Astrocyte (in vitro differentiated cells and primary cell): ENCODE data around the gene FAM131B. TPM values are rescaled to one million over a fixed set of nuclear protein-coding genes. Genes with fewer than 3 reads are reported as not detected.

Experiments
- DNase-seq: peaks from one replicate; pipeline ENCODE4 v3.0.0-alpha.2; 2010; ENCODE audit warnings: low read depth
- FAIRE-seq: peaks from 2 replicates; lab custom pipeline; 2011; peaks lifted over from hg19 to GRCh38; lab: Jason Lieb, UNC
- H2AFZ ChIP-seq: 2 replicates; pipeline ENCODE4 v1.6.0; 2012; ENCODE audit warnings: low read depth, low read length, inconsistent platforms
- H3K27ac ChIP-seq: 2 replicates; pipeline ENCODE4 v1.5.1; 2011; ENCODE audit warnings: low read depth, low read length, inconsistent platforms
- H3K27me3 ChIP-seq: 2 replicates; pipeline ENCODE4 v1.6.0; 2011; ENCODE audit warnings: low read length, inconsistent platforms; ENCODE audit not compliant: insufficient read depth
- H3K36me3 ChIP-seq: 2 replicates; pipeline ENCODE4 v1.5.1; 2011; ENCODE audit warnings: low read length, inconsistent platforms; ENCODE audit not compliant: insufficient read depth
- H3K4me1 ChIP-seq: 2 replicates; pipeline ENCODE4 v1.5.1; 2011; ENCODE audit warnings: low read length, inconsistent platforms; ENCODE audit not compliant: insufficient read depth
- H3K4me2 ChIP-seq: 2 replicates; pipeline ENCODE4 v1.6.0; 2012; ENCODE audit warnings: low read length, inconsistent platforms
- H3K4me3 ChIP-seq: 2 replicates; pipeline ENCODE4 v1.5.1; 2011; ENCODE audit warnings: low read depth, mild to moderate bottlenecking, low read length, inconsistent platforms; ENCODE audit not compliant: insufficient read depth
- H3K79me2 ChIP-seq: 2 replicates; pipeline ENCODE4 v1.6.0; 2012; ENCODE audit warnings: mild to moderate bottlenecking, low read length, inconsistent platforms; ENCODE audit not compliant: insufficient read depth
- H3K9ac ChIP-seq: 2 replicates; pipeline ENCODE4 v1.6.0; 2012; ENCODE audit warnings: mild to moderate bottlenecking, low read length, inconsistent platforms
- H3K9me3 ChIP-seq: 2 replicates; pipeline ENCODE4 v1.5.1; 2012; ENCODE audit warnings: low read depth, mild to moderate bottlenecking, low read length, inconsistent platforms; ENCODE audit not compliant: insufficient read depth
- H4K20me1 ChIP-seq: 2 replicates; pipeline ENCODE4 v1.6.0; 2012; ENCODE audit warnings: low read length, inconsistent platforms; ENCODE audit not compliant: insufficient read depth
- H3K27ac Mint-ChIP-seq: one replicate; pipeline ENCODE4 v1.8.0; 2021; ENCODE audit warnings: mild to moderate bottlenecking, mixed read lengths; ENCODE audit not compliant: unreplicated experiment
- H3K27me3 Mint-ChIP-seq: one replicate; pipeline ENCODE4 v1.8.0; 2021; ENCODE audit warnings: low read depth, mixed read lengths; ENCODE audit not compliant: unreplicated experiment
- H3K36me3 Mint-ChIP-seq: one replicate; pipeline ENCODE4 v1.8.0; 2021; ENCODE audit warnings: low read depth, mixed read lengths; ENCODE audit not compliant: unreplicated experiment
- H3K4me1 Mint-ChIP-seq: one replicate; pipeline ENCODE4 v1.8.0; 2021; ENCODE audit warnings: low read depth, mixed read lengths; ENCODE audit not compliant: unreplicated experiment
- H3K4me3 Mint-ChIP-seq: one replicate; pipeline ENCODE4 v1.8.0; 2021; ENCODE audit warnings: mild to moderate bottlenecking, moderate library complexity, mixed read lengths; ENCODE audit not compliant: unreplicated experiment
- H3K9me3 Mint-ChIP-seq: one replicate; pipeline ENCODE4 v1.8.0; 2021; ENCODE audit warnings: mild to moderate bottlenecking, mixed read lengths; ENCODE audit not compliant: unreplicated experiment
- CTCF ChIP-seq: IDR thresholded peaks from 2 replicates; pipeline ENCODE4 v1.5.1; 2011; ENCODE audit warnings: low read depth, mild to moderate bottlenecking, inconsistent platforms, low read length, moderate library complexity; ENCODE audit not compliant: insufficient read depth
- EZH2 ChIP-seq: IDR thresholded peaks from 2 replicates; pipeline ENCODE4 v1.6.1; 2012; ENCODE audit warnings: mild to moderate bottlenecking, low read length, inconsistent platforms; ENCODE audit not compliant: insufficient read depth
- total RNA-seq: library from RNA; stranded (reverse); gene quantifications from 2 replicates; pipeline ENCODE4 v1.2.1, GENCODE V29; 2021

Gene FAM131B
- total RNA-seq, 1 donor from 2014 or later: 7.6 TPM

GRCh38 chr7:143380646-143381426 is 18.3 kb upstream of the FAM131B start, which contains the start of gene ZYX:
ZYX (plus strand) TSS chr7:143381345; CDS start chr7:143381572, 227 bp downstream.
- no peak for TF ChIP-seq CTCF
- TF ChIP-seq EZH2: no peak
- Mint-ChIP-seq H3K4me3 (peak within 1 kb of the TSS; percentile 94), H3K27ac (peak within 1 kb of the TSS; percentile 98), H3K4me1 (peaks cover 22% of the 10 kb centered on the region), H3K27me3 (no peaks in the 10 kb centered on the region), H3K36me3 (peaks cover 8% of the 10 kb centered on the region), H3K9me3 (peaks cover under 1% of the 10 kb centered on the region)
- H3K27ac ChIP-seq: peak within 1 kb of the TSS; percentile 99
- peak within 1 kb of the TSS; percentile 91 for H3K4me3 ChIP-seq
- peaks cover 85% of the 10 kb centered on the region for H3K79me2 ChIP-seq
- DNase-seq (peak; percentile 90), FAIRE-seq (no peak)
- peaks cover 29% of the 10 kb centered on the region for H3K36me3 ChIP-seq
- peaks cover 41% of the 10 kb centered on the region for H3K4me1 ChIP-seq
- peak within 1 kb of the TSS; percentile 98 for H3K4me2 ChIP-seq
- H3K27me3 ChIP-seq: no peaks in the 10 kb centered on the region
- peak within 1 kb of the TSS; percentile 99 for H3K9ac ChIP-seq
- peaks cover 42% of the 10 kb centered on the region for H4K20me1 ChIP-seq
- H2AFZ ChIP-seq: peak within 1 kb of the TSS; percentile 72
- H3K9me3 ChIP-seq: no peaks in the 10 kb centered on the region

- Histone ChIP-seq H3K27me3 (no peaks in the 10 kb centered on the region), H2AFZ (peak overlapping the region; percentile 72), H3K4me1 (peaks cover 41% of the 10 kb centered on the region), H3K9ac (peak overlapping the region; percentile 99), H4K20me1 (peaks cover 36% of the 10 kb centered on the region), H3K79me2 (peaks cover 79% of the 10 kb centered on the region), H3K27ac (peak overlapping the region; percentile 99), H3K4me3 (peak overlapping the region; percentile 77), H3K4me2 (peak overlapping the region; percentile 98), H3K9me3 (no peaks in the 10 kb centered on the region), H3K36me3 (peaks cover 26% of the 10 kb centered on the region)
- Mint-ChIP-seq H3K4me3 (peak overlapping the region; percentile 94), H3K36me3 (peaks cover 8% of the 10 kb centered on the region), H3K27me3 (no peaks in the 10 kb centered on the region), H3K4me1 (peaks cover 26% of the 10 kb centered on the region), H3K9me3 (peaks cover 1% of the 10 kb centered on the region), H3K27ac (peak overlapping the region; percentile 98)
- DNase-seq (peak; percentile 58), FAIRE-seq (no peak)
- TF ChIP-seq CTCF: peak; percentile 75
- TF ChIP-seq EZH2: no peak
Measured at GRCh38 chr7:143380260-143380645, 17.7 kb upstream of the FAM131B start.
